Activated CD8-positive, alpha-beta T cell treated with anti-CD3 and anti-CD28 coated beads, Interleukin-2, amount 10 ng/mL, durations not matched to agents 7 days and 5 days (primary cell): Measurements from ENCODE around the gene EBF3. TPM values are rescaled to one million over a fixed set of nuclear protein-coding genes. Genes with fewer than 3 reads are reported as not detected.

Experiments
- ATAC-seq: fragments of 150-1000 bp; cut with Tn5 transposase; one replicate; pipeline ENCODE4 v1.10.0; 2021; ENCODE audit warnings: moderate library complexity
- CTCF ChIA-PET: fragments of 350-600 bp; sonication (Branson Sonifier 250); formaldehyde crosslinking; loops from one replicate; lab custom pipeline; 2021; ENCODE audit warnings: antibody characterized with exemption; lab: Charles Lee
- POLR2A ChIA-PET: fragments of 350-600 bp; sonication (Branson Sonifier 250); formaldehyde crosslinking; loops from one replicate; lab custom pipeline; 2021; ENCODE audit warnings: antibody characterized with exemption; lab: Charles Lee
- DNase-seq: peaks from one replicate; pipeline ENCODE4 v3.0.0-alpha.2; 2020
- H3K27ac Mint-ChIP-seq: one replicate; pipeline ENCODE4 v1.8.0; 2021; ENCODE audit warnings: mild to moderate bottlenecking, mixed read lengths
- H3K27me3 Mint-ChIP-seq: one replicate; pipeline ENCODE4 v1.8.0; 2021; ENCODE audit warnings: low read depth, mixed read lengths
- H3K36me3 Mint-ChIP-seq: one replicate; pipeline ENCODE4 v1.8.0; 2021; ENCODE audit warnings: low read depth, mixed read lengths
- H3K4me1 Mint-ChIP-seq: one replicate; pipeline ENCODE4 v1.8.0; 2021; ENCODE audit warnings: low read depth, mixed read lengths
- H3K4me3 Mint-ChIP-seq: one replicate; pipeline ENCODE4 v1.8.0; 2021; ENCODE audit warnings: mild to moderate bottlenecking, mixed read lengths
- H3K9me3 Mint-ChIP-seq: one replicate; pipeline ENCODE4 v1.8.0; 2022; ENCODE audit warnings: mixed read lengths; ENCODE audit not compliant: insufficient read depth
- total RNA-seq, 2 experiments: library from RNA; stranded (reverse); gene quantifications; one replicate each; pipeline ENCODE4 v1.2.3, GENCODE V29; 2021

The EBF3 gene
- total RNA-seq, 2 experiments from 2014 or later = not detected

DNA sequence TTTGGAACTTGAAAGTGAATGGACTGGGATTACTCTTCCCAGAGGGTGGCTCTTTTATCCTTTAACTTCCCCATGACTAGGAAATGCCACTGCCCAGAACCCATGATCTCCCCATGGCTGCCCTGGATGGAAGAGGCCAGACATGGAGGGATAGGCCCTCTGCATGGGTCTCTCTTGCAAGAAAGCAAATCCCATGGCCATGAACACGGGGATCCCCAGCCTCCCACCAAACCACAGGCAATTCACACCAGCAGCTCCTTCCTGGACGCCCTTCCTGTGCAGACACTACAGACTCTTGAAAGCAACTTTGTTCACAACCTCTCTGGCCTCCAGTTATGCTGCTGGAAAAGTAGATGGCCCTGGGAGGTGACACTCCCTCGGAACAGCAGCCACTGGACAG is 55.0 kb downstream of the EBF3 start:
- POLR2A ChIA-PET = no interaction called here
- no peaks in the 10 kb centered on the region for H3K4me1 Mint-ChIP-seq
- CTCF ChIA-PET = no interaction called here

DNA sequence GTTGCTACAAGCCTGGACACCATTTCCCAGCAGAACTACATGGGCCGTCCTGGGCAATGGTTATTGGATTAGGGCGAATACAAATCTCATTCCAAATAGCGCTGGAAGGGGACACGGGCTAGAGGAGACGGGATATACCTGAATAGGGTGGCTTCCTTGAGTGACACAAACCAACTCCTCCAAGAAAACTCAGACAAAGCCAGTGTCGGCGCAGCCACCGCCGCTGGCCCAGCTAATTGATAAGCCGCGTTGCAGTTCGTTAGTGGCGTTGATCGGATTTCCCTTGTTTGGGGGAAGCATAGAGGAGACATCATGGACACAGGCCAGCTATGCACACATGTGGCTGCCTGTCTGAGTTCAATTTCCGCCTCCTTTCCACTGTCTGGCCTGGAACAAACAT is 55.7 kb downstream of the EBF3 start:
- no peaks in the 10 kb centered on the region for H3K36me3 Mint-ChIP-seq
- POLR2A ChIA-PET = no interaction called here
- H3K4me3 Mint-ChIP-seq = no peak overlapping the region
- no peak overlapping the region for H3K27ac Mint-ChIP-seq
- H3K9me3 Mint-ChIP-seq = no peaks in the 10 kb centered on the region
- no peaks in the 10 kb centered on the region for H3K4me1 Mint-ChIP-seq
- H3K27me3 Mint-ChIP-seq = peaks cover 3% of the 10 kb centered on the region
- DNase-seq = no peak
- ATAC-seq = no peak
- CTCF ChIA-PET = no interaction called here

More for the DNA sequence above, 55.0 kb downstream of the EBF3 start:
- ATAC-seq = no peak
- H3K27me3 Mint-ChIP-seq = peaks cover 3% of the 10 kb centered on the region
- H3K36me3 Mint-ChIP-seq = no peaks in the 10 kb centered on the region
- H3K4me3 Mint-ChIP-seq = no peak overlapping the region
- no peaks in the 10 kb centered on the region for H3K9me3 Mint-ChIP-seq
- DNase-seq = no peak
- H3K27ac Mint-ChIP-seq = no peak overlapping the region

DNA sequence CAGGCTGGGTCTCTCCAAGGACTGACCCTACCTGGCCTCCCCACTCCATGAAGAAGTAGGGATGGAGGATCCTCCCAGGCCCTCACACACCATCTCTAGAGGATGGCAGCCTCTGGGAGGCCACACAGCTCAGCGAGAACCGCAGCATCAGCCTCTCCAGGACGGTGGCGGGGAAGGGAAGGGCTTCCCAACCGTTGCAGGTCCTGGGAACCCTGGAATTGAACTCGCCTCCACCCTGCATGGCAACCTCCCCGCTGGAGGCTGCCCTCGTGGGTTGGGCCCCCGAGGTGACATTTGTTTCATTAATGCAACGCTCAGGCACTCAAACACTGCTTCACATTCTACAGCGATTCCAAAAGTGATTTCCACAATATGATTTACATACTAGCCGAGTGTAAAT is 58.5 kb downstream of the EBF3 start:
- Mint-ChIP-seq H3K4me1 (no peaks in the 10 kb centered on the region), H3K27me3 (peaks cover 3% of the 10 kb centered on the region), H3K36me3 (no peaks in the 10 kb centered on the region), H3K9me3 (no peaks in the 10 kb centered on the region), H3K27ac (no peak overlapping the region), H3K4me3 (no peak overlapping the region)
- POLR2A ChIA-PET = no interaction called here
- CTCF ChIA-PET = no interaction called here
- ATAC-seq (no peak), DNase-seq (no peak)

DNA sequence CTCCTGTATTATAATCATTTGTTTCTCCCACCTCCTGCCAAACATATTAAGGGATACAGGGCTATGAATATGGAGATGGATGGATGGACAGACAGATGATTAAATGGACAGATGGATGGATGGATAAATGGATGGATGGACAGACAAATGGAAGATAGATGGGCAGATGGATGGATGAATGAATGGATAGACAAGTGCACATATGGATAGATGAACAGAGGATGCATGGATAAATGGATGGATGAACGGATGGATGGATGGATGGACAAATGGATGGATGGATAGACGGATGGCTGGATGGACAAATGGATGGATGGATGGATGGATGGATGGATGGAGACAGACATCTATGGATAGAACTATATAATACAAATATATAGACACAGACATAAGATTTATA is 59.8 kb downstream of the EBF3 start:
- Mint-ChIP-seq H3K27me3 (peaks cover 3% of the 10 kb centered on the region), H3K27ac (no peak overlapping the region), H3K4me1 (no peaks in the 10 kb centered on the region), H3K4me3 (no peak overlapping the region), H3K9me3 (no peaks in the 10 kb centered on the region), H3K36me3 (no peaks in the 10 kb centered on the region)
- ChIA-PET POLR2A (no interaction called here), CTCF (no interaction called here)
- ATAC-seq (no peak), DNase-seq (no peak)

DNA sequence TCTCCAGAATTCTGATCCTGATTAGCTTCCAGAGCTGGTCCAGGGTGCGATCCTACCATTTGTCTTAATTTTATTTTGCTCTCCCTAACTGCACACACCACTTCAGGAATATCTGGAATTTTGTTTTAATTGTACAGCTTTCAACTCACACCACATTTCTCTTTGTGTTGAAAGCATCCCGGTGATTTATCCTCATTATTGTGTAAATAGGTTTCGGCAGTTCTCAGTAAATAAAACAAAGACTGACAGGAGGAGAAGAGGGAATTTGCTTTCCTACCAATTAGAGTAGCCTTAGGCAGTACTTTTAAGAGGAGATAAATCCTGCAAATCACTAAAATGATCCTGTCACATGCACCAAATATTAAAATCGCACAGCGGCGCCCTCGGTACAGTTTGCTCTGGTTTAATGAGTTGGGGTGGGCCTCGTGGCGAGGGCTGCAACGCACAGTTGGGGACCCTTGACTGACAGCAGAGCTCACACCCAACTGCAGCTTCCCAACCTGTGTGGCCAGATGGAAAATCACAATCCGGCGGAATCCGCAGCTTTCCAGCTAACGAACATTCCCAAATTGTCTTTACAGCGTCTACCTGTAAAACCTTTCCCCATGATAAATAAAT is 62.6 kb downstream of the EBF3 start:
- Mint-ChIP-seq H3K9me3 (no peaks in the 10 kb centered on the region), H3K36me3 (no peaks in the 10 kb centered on the region), H3K27ac (no peak overlapping the region), H3K27me3 (peaks cover 6% of the 10 kb centered on the region), H3K4me1 (no peaks in the 10 kb centered on the region), H3K4me3 (no peak overlapping the region)
- ChIA-PET CTCF (no interaction called here), POLR2A (no interaction called here)
- no peak for ATAC-seq
- DNase-seq = no peak

DNA sequence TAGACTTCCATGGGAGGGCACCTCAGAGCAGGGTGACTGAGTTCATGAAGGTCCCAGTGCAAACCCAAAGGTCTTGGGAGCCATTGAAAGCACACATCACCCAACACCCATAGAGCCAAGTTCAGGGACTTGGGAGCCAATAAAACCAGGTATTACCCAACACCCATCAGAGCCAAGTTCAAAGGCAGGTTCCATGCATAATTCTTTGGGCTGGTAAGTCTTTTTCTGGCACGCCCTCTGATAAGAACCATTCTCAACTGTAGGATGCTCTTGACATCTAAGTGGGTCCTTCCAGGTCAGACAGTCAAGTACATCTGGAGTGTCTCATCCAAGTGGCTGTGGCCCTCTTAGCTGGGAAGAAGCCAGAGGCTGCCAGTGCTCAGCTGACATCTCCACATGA is 63.2 kb downstream of the EBF3 start:
- Mint-ChIP-seq H3K27ac (no peak overlapping the region), H3K36me3 (no peaks in the 10 kb centered on the region), H3K4me3 (no peak overlapping the region), H3K9me3 (no peaks in the 10 kb centered on the region), H3K4me1 (no peaks in the 10 kb centered on the region), H3K27me3 (peaks cover 6% of the 10 kb centered on the region)
- DNase-seq = no peak
- POLR2A ChIA-PET = no interaction called here
- CTCF ChIA-PET = no interaction called here
- no peak for ATAC-seq

DNA sequence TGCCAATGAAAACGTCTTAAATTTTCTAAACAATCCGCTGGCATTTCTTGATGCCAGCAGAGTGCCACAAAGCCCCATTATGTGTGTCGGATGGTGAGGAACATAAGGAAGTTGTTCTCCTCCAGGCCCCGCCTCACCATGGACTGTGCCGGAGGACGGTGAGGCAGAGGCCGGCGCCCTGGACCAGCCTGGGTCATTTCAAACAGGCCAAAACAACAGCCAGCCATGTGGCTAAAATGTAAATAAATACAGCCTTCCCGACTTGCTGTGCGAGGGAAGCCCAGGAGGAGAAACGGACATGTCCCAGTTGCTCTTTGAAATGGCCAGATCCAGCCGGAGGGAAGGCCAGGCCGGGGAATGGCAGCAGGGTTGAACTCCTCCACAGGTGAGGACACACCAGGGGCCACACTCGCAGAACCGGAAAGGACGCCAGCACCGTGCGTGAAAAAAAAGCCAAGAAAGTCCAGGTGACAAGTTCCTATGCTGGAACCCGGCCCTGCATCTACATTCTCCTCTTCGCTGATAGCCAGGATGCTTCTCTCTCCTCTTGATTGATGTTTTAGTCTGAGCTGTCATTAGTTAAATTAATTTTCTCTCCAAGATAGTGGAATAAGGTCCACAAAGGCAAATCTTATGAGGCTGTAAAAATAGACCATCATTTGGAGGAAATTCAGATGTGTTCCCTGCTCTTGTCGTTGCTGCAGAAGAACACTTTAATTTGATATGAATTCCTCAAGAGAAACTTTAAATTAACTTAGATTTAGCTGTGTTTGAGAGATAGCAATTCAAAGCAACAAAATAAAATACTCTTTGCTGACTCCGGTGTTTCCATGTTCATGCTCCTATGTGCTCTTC is 64.6 kb downstream of the EBF3 start:
- POLR2A ChIA-PET = no interaction called here
- DNase-seq (no peak), ATAC-seq (no peak)
- Mint-ChIP-seq H3K27ac (no peak overlapping the region), H3K27me3 (peaks cover 6% of the 10 kb centered on the region), H3K4me3 (no peak overlapping the region), H3K9me3 (no peaks in the 10 kb centered on the region), H3K4me1 (no peaks in the 10 kb centered on the region), H3K36me3 (no peaks in the 10 kb centered on the region)
- CTCF ChIA-PET = no interaction called here

DNA sequence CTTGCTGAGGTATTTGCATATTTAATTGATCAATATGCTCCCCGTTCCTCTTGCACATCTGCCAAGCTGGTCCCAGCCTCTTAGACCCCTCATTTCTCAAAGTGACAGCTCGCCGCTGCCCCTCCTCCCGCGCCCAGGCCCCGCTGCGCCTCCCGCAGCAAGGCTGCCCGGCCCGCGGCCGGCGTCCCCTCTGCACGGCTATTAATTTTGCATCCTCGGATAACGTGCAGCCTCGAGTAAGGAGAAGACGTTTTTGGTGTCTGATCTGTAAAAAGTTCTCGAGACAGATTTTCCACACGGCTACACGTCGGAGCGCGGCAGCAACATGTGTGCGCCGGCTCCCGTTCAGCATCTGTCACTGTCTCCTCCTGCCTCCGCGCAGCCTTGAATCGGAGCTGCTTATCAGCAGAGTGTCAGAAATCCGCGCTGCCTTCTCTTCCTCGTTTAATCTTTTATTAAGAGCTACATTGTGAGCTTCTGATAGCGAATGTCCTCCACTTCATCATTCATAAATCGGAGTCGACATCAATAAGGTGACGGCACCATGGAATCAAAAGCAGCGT is 65.3 kb downstream of the EBF3 start:
- Mint-ChIP-seq H3K4me3 (no peak overlapping the region), H3K27me3 (peaks cover 3% of the 10 kb centered on the region), H3K9me3 (no peaks in the 10 kb centered on the region), H3K27ac (no peak overlapping the region), H3K4me1 (no peaks in the 10 kb centered on the region), H3K36me3 (no peaks in the 10 kb centered on the region)
- ATAC-seq (no peak), DNase-seq (no peak)
- ChIA-PET POLR2A (no interaction called here), CTCF (no interaction called here)

DNA sequence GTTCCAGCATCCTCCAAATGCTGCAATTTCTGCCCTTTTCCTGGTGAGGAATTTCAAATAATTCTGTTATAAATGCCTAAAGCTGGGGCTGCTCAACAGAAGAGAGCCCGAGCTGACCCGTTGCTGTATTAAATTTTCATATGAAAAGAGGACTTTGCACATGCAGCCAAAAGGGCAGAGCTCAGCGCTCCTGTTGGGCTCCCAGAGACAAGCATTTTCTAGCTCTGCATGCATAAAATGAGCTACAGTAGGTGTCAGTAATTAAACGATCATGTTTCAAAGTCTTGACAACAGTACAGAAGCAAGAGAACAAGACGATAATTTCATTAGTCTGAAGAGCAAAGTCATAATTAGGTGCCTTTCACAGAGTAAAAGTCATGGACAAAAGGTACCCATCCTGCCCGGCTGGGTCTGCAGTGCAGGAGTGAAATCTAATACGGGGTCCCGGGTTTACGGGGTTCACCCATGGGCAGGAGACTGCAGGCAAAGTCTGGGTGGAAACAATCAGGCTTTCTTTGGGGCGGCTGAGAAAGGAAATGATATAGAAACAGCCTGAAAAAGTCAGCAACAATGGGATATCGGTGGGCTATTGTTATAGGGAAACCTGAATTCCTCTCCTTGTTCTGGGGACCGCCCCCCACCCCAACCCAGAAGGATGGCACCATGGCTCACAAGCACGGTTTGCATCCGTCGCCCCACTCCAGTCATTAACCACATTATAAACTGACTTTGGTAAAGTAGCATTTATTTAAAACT is 66.0 kb downstream of the EBF3 start:
- H3K4me1 Mint-ChIP-seq = no peaks in the 10 kb centered on the region
- ATAC-seq = no peak
- H3K36me3 Mint-ChIP-seq = no peaks in the 10 kb centered on the region
- no peaks in the 10 kb centered on the region for H3K9me3 Mint-ChIP-seq
- POLR2A ChIA-PET = no interaction called here
- no peak overlapping the region for H3K27ac Mint-ChIP-seq
- H3K27me3 Mint-ChIP-seq = peaks cover 3% of the 10 kb centered on the region
- no peak overlapping the region for H3K4me3 Mint-ChIP-seq
- no peak for DNase-seq
- CTCF ChIA-PET = no interaction called here

DNA sequence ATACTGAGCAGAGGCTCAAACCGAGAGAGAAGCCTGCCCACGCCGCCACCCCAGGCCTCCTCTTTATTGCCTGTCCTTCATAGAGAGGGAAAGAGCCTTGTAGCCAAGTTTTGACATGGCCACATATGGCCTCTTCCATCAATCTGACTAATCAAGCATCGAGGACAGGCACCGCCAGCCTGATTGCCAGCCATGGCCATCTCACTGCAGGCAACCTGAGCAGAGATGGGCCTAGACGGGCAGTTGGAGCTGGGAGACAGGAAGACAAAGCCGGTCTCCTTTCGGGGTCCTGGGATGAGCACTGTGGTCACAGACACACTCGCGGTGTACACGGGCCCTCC is 67.2 kb downstream of the EBF3 start:
- CTCF ChIA-PET = no interaction called here
- POLR2A ChIA-PET = no interaction called here
- no peak for ATAC-seq
- H3K36me3 Mint-ChIP-seq = no peaks in the 10 kb centered on the region
- H3K4me3 Mint-ChIP-seq = no peak overlapping the region
- H3K4me1 Mint-ChIP-seq = no peaks in the 10 kb centered on the region
- DNase-seq = no peak
- no peak overlapping the region for H3K27ac Mint-ChIP-seq
- H3K27me3 Mint-ChIP-seq = peaks cover 3% of the 10 kb centered on the region
- no peaks in the 10 kb centered on the region for H3K9me3 Mint-ChIP-seq

DNA sequence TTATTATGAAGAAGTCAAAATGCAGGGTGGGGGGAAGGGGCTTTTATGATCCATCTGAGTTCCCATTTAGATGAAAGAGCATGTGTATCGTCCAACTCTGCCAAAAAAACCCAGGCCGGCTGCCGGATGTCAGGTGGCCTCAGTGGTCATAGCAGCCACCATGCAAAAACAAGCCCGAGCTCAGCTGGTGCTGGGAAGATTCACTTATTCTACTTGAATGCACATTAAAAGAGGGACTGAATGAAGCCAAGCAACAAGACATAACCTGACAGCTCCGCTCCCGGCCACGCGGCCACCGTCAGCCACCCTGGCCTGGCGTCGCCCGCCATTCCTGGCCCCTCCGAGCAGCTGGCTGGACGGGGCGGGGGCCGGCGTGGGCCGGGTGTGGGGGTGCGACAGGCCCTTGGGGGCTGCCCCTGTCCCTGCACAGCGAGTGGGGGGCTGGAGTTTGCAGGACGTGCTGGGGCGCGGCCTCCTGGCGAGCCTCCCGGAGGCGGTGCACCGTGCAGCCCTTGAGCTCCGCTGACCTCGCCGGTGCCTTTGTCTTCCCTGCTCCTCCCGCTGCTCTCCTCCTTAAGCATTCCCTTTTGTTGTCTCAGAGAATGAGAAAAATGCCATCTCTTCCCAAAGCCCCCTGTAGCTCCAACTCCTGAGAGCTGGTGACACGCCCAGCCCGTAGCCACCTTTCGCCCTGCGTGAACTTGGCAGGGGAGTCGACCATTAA is 67.8 kb downstream of the EBF3 start:
- ChIA-PET POLR2A (no interaction called here), CTCF (no interaction called here)
- Mint-ChIP-seq H3K27me3 (peaks cover 3% of the 10 kb centered on the region), H3K4me1 (no peaks in the 10 kb centered on the region), H3K36me3 (no peaks in the 10 kb centered on the region), H3K4me3 (no peak overlapping the region), H3K27ac (no peak overlapping the region), H3K9me3 (no peaks in the 10 kb centered on the region)
- DNase-seq (no peak), ATAC-seq (no peak)

DNA sequence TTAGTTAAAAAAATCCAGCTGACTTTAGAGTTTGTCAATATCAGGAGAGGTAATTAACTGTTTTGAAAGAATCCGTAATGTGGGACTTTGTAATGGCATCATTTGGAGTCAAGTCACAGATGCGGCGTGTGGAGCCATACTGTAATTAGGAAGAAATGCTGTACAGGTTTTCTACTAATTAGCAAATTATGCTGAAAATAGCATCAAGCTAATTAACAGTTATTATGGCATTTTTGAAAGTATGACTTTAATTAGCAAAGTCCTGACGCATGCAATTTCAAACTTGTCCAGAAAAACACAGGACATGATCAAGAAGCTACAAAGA is 68.3 kb downstream of the EBF3 start:
- ATAC-seq = no peak
- no peaks in the 10 kb centered on the region for H3K9me3 Mint-ChIP-seq

More for the DNA sequence above, 68.3 kb downstream of the EBF3 start:
- Mint-ChIP-seq H3K36me3 (no peaks in the 10 kb centered on the region), H3K27ac (no peak overlapping the region), H3K27me3 (peaks cover 3% of the 10 kb centered on the region), H3K4me3 (no peak overlapping the region), H3K4me1 (no peaks in the 10 kb centered on the region)
- DNase-seq = no peak
- ChIA-PET POLR2A (no interaction called here), CTCF (no interaction called here)
